DMS53 (cell line): ENCODE measurements around the gene SLC29A3.
"Not testable (repeated sequence)": the region's sequence is repeated elsewhere in the genome, so short reads cannot be mapped to it uniquely, and the experiment has no call there.

Experiments used
- DNase-seq: peaks from one replicate; lab custom pipeline; 2025; lab: John Stamatoyannopoulos, UW

The SLC29A3 gene

GRCh38 chr10:71283876-71284275, 35.2 kb upstream of the SLC29A3 start:
- no peak for DNase-seq

- no peak for DNase-seq
These were observed 34.4 kb upstream of the SLC29A3 start for GRCh38 chr10:71284544-71285179.

- DNase-seq = peak; percentile 68
These were observed 33.9 kb upstream of the SLC29A3 start for GRCh38 chr10:71285180-71285545.

DNA sequence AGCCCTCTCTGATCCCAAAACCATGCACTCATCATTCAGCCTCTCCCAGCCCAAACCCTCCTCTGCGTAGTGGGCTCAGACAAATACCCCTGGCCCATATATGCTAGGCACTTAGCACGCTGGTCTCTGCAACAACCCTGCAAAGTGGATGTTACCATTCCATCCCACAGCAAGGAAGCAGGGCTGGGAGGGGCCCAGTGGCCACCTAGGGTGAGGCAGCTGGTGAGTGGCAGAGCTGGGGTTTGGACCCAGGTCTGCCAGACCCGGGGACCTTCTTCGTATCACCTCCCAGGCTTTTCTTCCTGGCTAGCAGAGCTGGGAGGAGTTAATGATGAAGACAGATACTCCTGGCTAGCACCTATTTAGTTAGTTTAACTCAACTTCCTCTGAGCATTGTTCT, 33.1 kb upstream of the SLC29A3 start:
- no peak for DNase-seq

- DNase-seq = no peak
These were observed 32.4 kb upstream of the SLC29A3 start for GRCh38 chr10:71286521-71287294.

- DNase-seq = no peak
These were observed 31.6 kb upstream of the SLC29A3 start for GRCh38 chr10:71287456-71287855.

- DNase-seq = no peak
These were observed 30.6 kb upstream of the SLC29A3 start for GRCh38 chr10:71288461-71288860.

- DNase-seq = no peak
These were observed 29.5 kb upstream of the SLC29A3 start for GRCh38 chr10:71289421-71290130.

DNA sequence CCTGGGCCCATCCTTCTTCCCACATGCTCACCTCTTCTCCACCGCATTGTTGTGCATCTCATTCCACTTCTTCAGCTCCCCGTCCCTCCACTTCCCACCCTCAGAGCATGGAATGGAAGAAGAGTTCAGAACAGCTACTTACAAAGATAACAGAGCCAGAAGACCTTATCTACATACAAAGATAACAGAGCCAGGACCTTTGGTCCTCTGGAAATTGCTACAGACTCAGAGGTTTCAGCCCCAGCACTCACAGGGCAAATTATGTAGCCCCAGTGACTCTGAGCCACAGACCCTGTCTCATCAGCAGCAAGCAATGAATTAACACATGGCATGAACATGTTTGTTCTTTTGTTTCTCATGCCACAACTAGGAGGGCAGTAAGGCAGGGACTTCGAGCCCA, 28.7 kb upstream of the SLC29A3 start:
- DNase-seq = no peak

- no peak for DNase-seq
These were observed 28.1 kb upstream of the SLC29A3 start for GRCh38 chr10:71290806-71291527.

- no peak for DNase-seq
These were observed 27.5 kb upstream of the SLC29A3 start for GRCh38 chr10:71291528-71291900.

GRCh38 chr10:71292624-71293445, 26.2 kb upstream of the SLC29A3 start:
- no peak for DNase-seq

DNA sequence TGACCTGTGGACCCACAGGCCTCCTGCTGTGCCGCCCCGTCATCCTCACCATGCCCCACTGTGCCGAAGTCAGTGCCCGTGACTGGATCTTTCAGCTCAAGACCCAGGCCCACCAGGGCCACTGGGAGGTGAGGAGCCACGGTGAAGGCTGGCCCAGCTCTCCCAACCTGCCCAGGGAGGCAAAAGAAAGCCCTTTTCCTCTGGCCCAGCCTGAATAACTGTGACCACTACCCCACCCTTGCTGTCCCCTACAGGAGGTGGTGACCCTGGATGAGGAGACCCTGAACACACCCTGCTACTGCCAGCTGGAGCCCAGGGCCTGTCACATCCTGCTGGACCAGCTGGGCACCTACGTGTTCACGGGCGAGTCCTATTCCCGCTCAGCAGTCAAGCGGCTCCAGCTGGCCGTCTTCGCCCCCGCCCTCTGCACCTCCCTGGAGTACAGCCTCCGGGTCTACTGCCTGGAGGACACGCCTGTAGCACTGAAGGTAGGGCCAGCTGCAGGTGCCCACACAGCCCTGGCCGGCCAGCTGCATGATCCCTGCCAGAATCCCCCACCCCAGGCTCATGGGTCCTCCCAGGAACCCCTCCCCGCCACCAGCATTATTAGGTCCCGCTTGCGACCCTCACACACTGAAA, 25.5 kb upstream of the SLC29A3 start:
- no peak for DNase-seq

- no peak for DNase-seq
These were observed 24.9 kb upstream of the SLC29A3 start for GRCh38 chr10:71294091-71294561.

GRCh38 chr10:71294856-71295255, 24.2 kb upstream of the SLC29A3 start:
- DNase-seq = no peak

GRCh38 chr10:71295641-71296040, 23.4 kb upstream of the SLC29A3 start:
- no peak for DNase-seq

DNA sequence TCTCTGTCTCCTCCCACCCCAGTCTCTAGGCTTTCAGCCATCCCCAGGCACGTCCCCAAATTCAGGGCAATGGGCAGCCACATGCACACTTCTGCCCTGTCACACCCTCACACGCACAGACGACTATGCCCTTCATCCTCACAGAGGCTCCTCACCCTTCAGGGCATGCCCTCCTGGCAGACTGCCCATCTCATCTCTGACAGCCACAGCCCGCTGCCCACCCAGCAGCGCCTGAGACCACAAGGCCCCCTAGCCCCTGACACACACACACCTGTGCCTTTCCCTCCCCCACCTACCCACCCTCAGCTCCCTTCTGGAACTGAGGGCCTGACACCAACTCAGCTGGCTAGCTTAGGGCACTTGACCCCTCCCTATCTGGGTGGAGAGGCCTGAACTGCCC, 23.0 kb upstream of the SLC29A3 start:
- no peak for DNase-seq

DNA sequence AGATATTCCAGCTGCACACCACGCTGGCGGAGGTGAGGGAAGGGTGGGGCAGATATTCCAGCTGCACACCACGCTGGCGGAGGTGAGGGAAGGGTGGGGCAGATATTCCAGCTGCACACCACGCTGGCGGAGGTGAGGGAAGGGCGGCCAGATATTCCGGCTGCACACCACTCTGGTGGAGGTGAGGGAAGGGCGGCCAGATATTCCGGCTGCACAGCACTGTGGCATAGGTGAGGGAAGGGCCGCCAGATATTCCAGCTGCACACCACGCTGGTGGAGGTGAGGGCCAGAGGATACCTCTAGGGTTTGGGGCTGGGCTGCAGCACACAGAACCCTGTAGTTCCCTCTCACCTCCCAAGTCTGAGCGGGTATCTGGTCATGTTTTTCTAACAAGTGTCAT, 22.2 kb upstream of the SLC29A3 start:
- DNase-seq = not testable (repeated sequence)

GRCh38 chr10:71297343-71297742, 21.7 kb upstream of the SLC29A3 start:
- peak; percentile 13 for DNase-seq

DNA sequence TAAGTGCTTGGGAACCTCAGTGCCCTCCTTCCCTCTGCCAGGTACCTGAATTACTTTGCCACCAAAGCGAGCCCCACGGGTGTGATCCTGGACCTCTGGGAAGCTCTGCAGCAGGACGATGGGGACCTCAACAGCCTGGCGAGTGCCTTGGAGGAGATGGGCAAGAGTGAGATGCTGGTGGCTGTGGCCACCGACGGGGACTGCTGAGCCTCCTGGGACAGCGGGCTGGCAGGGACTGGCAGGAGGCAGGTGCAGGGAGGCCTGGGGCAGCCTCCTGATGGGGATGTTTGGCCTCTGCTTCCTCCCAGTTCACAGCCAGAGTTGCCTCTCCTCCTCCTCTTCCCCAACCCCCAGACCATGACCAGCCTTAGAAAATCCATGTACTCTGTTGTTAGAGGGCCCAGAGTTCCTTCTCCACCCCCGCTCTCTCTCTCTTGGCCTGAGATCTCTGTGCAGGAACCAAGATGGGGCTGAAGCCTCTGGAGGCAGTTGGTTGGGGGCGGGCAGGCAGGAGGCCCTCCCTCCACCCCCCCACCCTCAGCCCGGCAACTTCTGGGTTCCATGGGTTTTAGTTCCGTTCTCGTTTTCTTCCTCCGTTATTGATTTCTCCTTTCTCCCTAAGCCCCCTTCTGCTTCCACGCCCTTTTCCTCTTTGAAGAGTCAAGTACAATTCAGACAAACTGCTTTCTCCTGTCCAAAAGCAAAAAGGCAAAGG, 19.8 kb upstream of the SLC29A3 start:
- DNase-seq = no peak
